HepG2 (cell line): ENCODE data around the gene NPC2.

Experiments
- BRF2 ChIP-seq: sonication (generic); formaldehyde crosslinking; IDR thresholded peaks from 2 replicates; pipeline ENCODE4 v1.8.1; 2022; ENCODE audit warnings: mild to moderate bottlenecking, missing genetic modification reagents
- NPAS2 ChIP-seq: sonication (generic); formaldehyde crosslinking; IDR thresholded peaks from 2 replicates; pipeline ENCODE4 v1.8.0; 2022; ENCODE audit warnings: mild to moderate bottlenecking, missing genetic modification reagents, borderline replicate concordance
- POLR2A ChIP-seq, 2 experiments: IDR thresholded peaks; 2 replicates each; pipeline ENCODE4 v1.6.1; 2011; ENCODE audit warnings: low read depth in 2 of 2, low read length in 2 of 2, mild to moderate bottlenecking in 1 of 2, moderate library complexity in 1 of 2; ENCODE audit not compliant: insufficient read depth in 1 of 2
- THAP8 ChIP-seq: sonication (generic); formaldehyde crosslinking; IDR thresholded peaks from 2 replicates; pipeline ENCODE4 v1.5.1; 2020; ENCODE audit warnings: missing genetic modification reagents, mild to moderate bottlenecking, borderline replicate concordance
- ZNF121 ChIP-seq: sonication (generic); formaldehyde crosslinking; IDR thresholded peaks from 2 replicates; pipeline ENCODE4 v1.5.0; 2020; ENCODE audit warnings: mild to moderate bottlenecking, missing genetic modification reagents
- ZNF414 ChIP-seq: sonication (generic); formaldehyde crosslinking; IDR thresholded peaks from 2 replicates; pipeline ENCODE4 v1.5.0; 2020; ENCODE audit warnings: missing genetic modification reagents
- ZNF552 ChIP-seq: sonication (generic); formaldehyde crosslinking; IDR thresholded peaks from 2 replicates; pipeline ENCODE4 v1.9.0; 2022; ENCODE audit warnings: missing genetic modification reagents, mild to moderate bottlenecking, borderline replicate concordance
- TF ChIP-seq, protein P1 (sequence below): sonication (generic); formaldehyde crosslinking; IDR thresholded peaks from 2 replicates; pipeline ENCODE4 v1.8.0; 2022; ENCODE audit warnings: low read depth, missing genetic modification reagents
- TF ChIP-seq, protein P2 (sequence below), 2 experiments: IDR thresholded peaks; 2 replicates each; pipeline ENCODE4 v1.6.1; 2011 to 2012; ENCODE audit warnings: low read length in 2 of 2, borderline replicate concordance in 1 of 2, low read depth in 1 of 2, mild to moderate bottlenecking in 1 of 2, moderate library complexity in 1 of 2

GRCh38 chr14:74505831-74506230 is 12.7 kb upstream of the NPC2 start:
- TF ChIP-seq POLR2A (IDR thresholded peaks at IDR 0.05; ENCODE audit: insufficient read depth in 1 of 2, low read depth in 2 of 2, low read length in 2 of 2) (no peak), THAP8 (CRISPR knock-in tag) (no peak), ZNF414 (CRISPR knock-in tag) (no peak), ZNF552 (no peak), NPAS2 (no peak), BRF2 (CRISPR knock-in tag) (no peak), ZNF121 (CRISPR knock-in tag) (no peak)
- TF ChIP-seq, protein P1, sequence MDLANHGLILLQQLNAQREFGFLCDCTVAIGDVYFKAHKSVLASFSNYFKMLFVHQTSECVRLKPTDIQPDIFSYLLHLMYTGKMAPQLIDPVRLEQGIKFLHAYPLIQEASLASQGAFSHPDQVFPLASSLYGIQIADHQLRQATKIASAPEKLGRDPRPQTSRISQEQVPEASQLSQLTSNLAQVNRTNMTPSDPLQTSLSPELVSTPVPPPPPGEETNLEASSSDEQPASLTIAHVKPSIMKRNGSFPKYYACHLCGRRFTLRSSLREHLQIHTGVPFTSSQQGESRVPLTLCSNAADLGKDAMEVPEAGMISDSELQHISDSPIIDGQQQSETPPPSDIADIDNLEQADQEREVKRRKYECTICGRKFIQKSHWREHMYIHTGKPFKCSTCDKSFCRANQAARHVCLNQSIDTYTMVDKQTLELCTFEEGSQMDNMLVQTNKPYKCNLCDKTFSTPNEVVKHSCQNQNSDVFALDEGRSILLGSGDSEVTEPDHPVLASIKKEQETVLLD (CRISPR knock-in tag): no peak
- TF ChIP-seq, protein P2, sequence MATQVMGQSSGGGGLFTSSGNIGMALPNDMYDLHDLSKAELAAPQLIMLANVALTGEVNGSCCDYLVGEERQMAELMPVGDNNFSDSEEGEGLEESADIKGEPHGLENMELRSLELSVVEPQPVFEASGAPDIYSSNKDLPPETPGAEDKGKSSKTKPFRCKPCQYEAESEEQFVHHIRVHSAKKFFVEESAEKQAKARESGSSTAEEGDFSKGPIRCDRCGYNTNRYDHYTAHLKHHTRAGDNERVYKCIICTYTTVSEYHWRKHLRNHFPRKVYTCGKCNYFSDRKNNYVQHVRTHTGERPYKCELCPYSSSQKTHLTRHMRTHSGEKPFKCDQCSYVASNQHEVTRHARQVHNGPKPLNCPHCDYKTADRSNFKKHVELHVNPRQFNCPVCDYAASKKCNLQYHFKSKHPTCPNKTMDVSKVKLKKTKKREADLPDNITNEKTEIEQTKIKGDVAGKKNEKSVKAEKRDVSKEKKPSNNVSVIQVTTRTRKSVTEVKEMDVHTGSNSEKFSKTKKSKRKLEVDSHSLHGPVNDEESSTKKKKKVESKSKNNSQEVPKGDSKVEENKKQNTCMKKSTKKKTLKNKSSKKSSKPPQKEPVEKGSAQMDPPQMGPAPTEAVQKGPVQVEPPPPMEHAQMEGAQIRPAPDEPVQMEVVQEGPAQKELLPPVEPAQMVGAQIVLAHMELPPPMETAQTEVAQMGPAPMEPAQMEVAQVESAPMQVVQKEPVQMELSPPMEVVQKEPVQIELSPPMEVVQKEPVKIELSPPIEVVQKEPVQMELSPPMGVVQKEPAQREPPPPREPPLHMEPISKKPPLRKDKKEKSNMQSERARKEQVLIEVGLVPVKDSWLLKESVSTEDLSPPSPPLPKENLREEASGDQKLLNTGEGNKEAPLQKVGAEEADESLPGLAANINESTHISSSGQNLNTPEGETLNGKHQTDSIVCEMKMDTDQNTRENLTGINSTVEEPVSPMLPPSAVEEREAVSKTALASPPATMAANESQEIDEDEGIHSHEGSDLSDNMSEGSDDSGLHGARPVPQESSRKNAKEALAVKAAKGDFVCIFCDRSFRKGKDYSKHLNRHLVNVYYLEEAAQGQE (IDR thresholded peaks at IDR 0.05; ENCODE audit: borderline replicate concordance in 1 of 2, low read depth in 1 of 2, low read length in 2 of 2): no peak
